ENCODE results near the gene SLC16A3. TPM values are rescaled to one million over a fixed set of nuclear protein-coding genes. Genes with fewer than 3 reads are reported as not detected.

The SLC16A3 gene
- total RNA-seq, 1 donor = 44.6 TPM

DNA sequence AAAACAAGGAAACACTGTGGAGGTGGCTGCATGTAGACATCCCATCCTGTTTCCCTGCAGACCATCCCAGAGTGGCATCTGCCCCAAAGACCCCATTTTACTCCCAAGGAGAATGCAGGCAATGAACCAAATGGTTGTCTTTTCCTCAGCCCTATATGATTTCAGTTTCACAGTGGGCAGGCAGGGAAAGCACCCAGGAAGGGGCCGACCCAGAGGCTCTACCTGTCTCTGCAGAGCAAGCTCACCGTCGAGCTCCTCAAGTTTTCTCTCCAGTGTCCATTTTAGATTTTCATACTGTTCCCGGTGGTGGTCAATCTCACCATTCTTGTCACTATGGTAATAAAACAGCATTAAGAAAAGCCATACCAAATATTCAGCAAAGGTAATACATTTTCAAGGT, 30.8 kb upstream of the SLC16A3 start:
- H3K4me3 ChIP-seq (ENCODE audit: low read depth, low read length) = no peak overlapping the region
- TF ChIP-seq, protein P1, sequence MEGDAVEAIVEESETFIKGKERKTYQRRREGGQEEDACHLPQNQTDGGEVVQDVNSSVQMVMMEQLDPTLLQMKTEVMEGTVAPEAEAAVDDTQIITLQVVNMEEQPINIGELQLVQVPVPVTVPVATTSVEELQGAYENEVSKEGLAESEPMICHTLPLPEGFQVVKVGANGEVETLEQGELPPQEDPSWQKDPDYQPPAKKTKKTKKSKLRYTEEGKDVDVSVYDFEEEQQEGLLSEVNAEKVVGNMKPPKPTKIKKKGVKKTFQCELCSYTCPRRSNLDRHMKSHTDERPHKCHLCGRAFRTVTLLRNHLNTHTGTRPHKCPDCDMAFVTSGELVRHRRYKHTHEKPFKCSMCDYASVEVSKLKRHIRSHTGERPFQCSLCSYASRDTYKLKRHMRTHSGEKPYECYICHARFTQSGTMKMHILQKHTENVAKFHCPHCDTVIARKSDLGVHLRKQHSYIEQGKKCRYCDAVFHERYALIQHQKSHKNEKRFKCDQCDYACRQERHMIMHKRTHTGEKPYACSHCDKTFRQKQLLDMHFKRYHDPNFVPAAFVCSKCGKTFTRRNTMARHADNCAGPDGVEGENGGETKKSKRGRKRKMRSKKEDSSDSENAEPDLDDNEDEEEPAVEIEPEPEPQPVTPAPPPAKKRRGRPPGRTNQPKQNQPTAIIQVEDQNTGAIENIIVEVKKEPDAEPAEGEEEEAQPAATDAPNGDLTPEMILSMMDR (IDR thresholded peaks at IDR 0.05; ENCODE audit: insufficient read depth, low read length) = no peak
- DNase-seq (ENCODE audit: low read depth) = no peak

DNA sequence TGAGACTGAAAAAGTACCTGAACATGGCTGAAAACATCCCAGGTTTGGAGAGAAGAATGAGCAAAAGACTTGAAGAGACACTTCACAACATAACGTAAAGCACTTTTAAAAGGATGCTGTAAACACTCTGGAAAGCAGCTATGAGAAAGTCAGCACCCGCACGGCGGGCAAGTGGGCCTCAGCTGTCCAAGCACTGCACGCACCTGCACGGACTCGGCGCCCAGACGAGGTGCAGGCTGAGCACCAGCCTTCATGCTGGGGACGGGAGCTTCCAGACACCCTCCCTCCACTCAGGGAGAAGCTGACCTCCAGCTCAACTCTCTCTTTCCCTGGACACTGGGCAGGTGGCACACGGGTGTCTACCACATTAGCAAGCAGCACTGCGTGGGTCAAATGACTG, 29.3 kb upstream of the SLC16A3 start:
- TF ChIP-seq, protein P1 (IDR thresholded peaks at IDR 0.05; ENCODE audit: insufficient read depth, low read length) = no peak
- no peak for DNase-seq (ENCODE audit: low read depth)
- H3K4me3 ChIP-seq (ENCODE audit: low read depth, low read length) = no peak overlapping the region

DNA sequence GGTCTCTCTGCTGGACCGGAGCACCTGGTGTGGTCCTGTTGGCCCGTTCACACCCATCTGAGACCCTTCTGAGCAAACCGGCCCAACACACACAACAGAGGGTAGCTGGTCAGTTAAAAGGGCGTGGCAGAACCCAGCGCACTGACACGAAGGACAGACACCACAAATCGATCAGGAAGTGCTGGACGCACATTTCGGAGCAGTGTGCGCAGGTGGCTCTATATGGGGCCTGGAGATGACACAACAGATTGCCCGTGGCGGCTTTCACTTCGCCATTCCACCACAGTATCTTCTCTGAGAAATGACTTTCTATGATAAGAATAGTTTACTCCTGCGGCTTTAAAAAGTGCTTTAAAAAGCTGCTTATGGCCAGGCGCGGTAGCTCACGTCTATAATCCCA, 28.7 kb upstream of the SLC16A3 start:
- TF ChIP-seq, protein P1 (IDR thresholded peaks at IDR 0.05; ENCODE audit: insufficient read depth, low read length) = no peak
- H3K4me3 ChIP-seq (ENCODE audit: low read depth, low read length) = no peak overlapping the region
- no peak for DNase-seq (ENCODE audit: low read depth)

DNA sequence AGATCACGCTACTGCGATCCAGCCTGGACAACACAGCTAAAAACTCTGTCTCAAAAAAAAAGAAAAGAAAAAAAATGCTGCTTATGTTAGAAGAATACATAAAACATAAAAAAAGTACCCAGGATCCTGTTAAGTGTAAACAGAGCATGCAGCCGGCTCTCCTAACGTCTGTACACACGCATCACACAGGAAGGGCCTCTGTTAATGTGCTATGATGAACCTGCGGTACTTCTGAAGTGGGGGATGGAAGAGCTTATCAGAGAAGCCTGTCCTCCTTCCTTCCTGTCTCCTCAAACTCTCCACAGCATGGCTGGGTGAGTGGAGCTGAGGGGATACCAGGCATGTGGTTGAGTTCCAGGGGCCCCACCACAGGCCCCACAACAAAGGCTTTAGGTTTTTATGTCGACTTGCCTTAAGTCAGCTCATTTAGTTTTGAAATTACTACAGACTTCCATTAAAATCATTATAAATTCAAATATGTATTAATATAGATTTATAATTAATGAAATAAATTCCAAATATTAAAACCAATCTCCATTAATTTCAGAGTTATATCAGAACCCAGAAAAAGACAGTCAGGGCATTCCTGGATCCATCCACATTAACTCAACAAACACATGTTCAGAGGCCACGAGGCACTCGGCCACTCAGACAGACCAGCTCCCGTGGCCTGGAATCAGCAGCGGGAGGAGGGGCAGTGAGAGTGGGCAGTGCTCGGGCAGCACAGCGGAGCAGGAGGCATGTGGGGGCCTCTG, 27.9 kb upstream of the SLC16A3 start:
- TF ChIP-seq, protein P1 (IDR thresholded peaks at IDR 0.05; ENCODE audit: insufficient read depth, low read length) = no peak
- no peak overlapping the region for H3K4me3 ChIP-seq (ENCODE audit: low read depth, low read length)
- no peak for DNase-seq (ENCODE audit: low read depth)

DNA sequence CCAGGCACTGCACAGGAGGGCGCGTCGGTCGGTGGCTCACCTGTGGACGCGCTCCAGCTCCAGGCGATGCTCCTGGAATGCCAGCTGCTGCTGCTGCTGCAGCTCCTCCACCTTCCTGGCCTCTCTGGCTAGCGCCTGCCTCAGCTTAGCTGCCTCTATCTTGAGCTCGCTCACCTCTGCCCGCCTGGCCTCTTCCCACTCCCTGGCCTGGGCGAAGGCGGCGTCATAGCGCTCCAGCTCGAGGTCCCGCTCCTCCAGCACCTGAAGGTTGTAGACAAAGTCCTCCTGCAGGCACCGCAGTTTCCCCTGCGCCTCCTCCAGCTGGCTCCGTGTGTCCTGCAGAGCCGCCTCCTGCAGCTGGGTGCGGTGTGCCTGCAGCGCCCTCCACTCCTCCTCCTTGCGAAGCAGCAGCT, 27.3 kb upstream of the SLC16A3 start:
- H3K4me3 ChIP-seq (ENCODE audit: low read depth, low read length) = no peak overlapping the region
- DNase-seq (ENCODE audit: low read depth) = no peak
- TF ChIP-seq, protein P1 (IDR thresholded peaks at IDR 0.05; ENCODE audit: insufficient read depth, low read length) = no peak

DNA sequence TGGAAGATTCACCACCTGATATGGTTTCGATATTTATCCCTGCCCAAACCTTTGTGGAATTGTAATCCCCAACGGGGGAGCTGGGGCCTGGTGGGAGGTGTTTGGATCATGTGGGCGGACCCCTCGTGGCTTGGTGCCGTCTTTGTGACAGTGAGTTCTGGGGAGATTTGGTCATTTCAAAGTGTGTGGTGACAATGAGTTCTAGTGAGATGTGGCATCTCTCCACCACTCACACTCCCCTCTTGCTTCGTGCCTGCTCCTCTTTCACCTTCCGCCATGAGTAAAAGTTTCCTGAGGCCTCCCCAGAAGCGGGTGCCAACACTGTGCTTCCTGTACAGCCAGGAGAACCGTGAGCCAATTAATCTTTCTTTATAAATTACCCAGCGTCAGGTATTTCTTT, 25.9 kb upstream of the SLC16A3 start:
- no peak overlapping the region for H3K4me3 ChIP-seq (ENCODE audit: low read depth, low read length)
- TF ChIP-seq, protein P1 (IDR thresholded peaks at IDR 0.05; ENCODE audit: insufficient read depth, low read length) = no peak
- no peak for DNase-seq (ENCODE audit: low read depth)

DNA sequence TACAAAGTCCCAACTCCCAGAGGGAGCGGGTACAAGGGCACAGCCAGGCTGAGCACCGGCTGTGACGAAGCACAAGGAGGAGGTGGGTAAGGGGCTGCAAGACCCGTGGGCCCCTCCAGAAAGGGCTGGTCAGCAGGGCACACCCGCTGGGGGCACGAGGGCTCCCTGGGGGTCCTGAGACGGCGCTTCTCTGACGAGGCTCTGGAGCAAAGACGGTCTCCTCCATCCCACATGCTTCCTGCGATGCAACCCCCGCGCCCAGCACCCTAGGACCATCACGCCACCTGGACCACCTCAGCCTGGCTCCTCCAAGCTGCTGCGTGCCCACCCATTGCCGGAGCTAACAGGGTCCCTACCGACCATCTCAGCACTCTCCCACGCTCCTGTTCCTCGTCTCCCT, 24.9 kb upstream of the SLC16A3 start:
- no peak overlapping the region for H3K4me3 ChIP-seq (ENCODE audit: low read depth, low read length)
- TF ChIP-seq, protein P1 (IDR thresholded peaks at IDR 0.05; ENCODE audit: insufficient read depth, low read length) = no peak
- no peak for DNase-seq (ENCODE audit: low read depth)

Data from fibroblast of the aortic adventitia (primary cell).